Raji (cell line): ENCODE measurements around the gene IL36G.

Experiments used
- POLR2A ChIP-seq: IDR thresholded peaks from 2 replicates; pipeline ENCODE4 v1.6.1; 2011; ENCODE audit warnings: low read depth, low read length, control low read depth; ENCODE audit not compliant: insufficient read depth

The IL36G gene

DNA sequence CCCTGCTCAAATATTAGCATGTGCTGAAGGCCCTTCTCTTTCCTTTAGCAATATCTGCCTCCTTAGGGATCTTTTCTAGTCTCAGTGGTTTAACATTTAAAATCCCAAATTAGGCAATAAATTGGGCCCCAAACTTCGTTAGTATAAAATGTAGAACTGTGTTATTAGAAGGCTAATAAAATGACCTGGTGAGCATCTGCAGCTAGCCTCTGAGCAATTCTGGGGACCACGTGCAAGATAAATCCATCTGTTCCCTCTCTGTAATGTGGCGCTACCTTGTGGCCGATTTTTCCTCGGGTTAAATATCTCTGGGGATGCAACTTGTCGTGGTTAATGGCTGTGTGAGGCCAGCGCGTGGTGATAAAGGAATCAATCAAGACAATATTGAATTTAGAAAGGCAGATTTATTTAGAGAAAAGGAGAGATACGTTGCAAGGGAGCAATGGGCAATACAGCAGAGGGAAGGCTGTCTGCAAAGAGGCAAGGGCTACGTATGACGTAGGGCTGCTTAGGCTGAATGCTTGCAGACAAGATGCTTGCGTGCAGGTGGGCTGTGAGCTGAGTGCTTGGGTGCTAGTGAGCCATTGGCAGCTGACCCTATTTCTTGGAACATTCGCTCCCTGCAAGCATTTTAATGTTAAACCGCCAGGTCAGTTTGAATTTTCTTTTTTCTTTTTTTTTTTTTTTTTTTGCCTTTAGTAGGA is 18.5 kb upstream of the IL36G start:
- no peak for TF ChIP-seq POLR2A

DNA sequence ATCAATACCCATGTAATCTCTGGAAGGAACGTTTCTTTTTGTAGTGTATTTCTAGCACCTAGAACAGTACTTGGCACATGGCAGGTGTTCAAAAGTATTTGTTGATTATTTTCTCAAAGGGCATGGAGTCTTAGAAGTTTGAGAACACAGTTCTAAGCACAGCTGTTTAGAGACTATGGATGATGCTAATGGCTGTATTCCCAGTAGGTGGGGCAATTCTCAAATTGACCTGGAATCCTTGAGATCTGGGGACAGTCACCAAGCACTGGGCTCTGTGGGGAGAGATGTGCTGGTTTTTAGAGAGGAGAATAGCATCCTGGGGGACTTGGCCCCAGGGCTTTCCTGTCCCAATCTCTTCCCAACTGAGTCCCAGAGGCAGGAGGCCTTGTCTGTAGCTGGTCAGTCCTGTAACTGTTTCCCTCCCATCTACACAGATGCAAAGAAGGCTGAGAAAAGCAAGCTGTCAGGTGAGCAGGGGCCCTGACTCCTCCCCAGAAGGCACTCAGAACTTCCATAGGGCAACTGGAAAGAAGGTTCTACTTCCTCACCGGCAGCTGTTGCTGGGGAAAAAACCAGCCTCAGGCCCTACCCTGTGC is 17.5 kb upstream of the IL36G start:
- TF ChIP-seq POLR2A, result no peak

- no peak for TF ChIP-seq POLR2A
Measured at GRCh38 chr2:112962308-112963175, 15.3 kb upstream of the IL36G start.

- TF ChIP-seq POLR2A, result no peak
Measured at GRCh38 chr2:112967023-112967422, 10.8 kb upstream of the IL36G start.

DNA sequence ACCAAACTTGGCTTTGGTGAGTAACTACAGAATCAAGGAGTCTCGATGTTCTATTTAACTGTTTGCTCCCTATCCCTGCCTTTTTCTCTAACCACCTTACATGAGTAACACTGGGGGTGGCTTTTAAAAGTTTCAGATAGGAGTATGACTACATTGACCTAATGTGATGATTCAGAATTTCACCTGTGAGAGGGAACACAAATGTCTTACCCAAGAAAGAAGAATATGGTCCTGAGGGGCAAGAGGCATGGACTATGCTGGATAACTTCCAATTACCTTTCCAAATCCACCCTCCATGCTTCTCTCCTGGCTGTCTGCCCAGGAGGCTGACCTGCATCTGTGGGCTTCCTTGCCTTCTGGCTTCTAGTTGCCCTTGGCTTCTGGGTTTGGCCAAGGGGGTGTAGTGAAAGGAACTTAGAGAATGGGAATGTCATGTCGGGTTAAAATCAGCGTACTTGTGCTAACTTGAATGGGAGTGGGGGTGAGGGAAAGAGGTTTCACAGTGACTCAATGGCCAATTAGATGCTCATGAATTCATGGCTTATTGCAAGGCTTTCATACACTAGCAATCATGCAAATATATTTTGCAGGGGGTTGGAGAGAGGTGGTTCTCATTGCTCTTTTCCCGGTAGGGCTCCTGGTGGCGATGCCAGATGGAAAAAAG is 5.3 kb upstream of the IL36G start:
- no peak for TF ChIP-seq POLR2A

DNA sequence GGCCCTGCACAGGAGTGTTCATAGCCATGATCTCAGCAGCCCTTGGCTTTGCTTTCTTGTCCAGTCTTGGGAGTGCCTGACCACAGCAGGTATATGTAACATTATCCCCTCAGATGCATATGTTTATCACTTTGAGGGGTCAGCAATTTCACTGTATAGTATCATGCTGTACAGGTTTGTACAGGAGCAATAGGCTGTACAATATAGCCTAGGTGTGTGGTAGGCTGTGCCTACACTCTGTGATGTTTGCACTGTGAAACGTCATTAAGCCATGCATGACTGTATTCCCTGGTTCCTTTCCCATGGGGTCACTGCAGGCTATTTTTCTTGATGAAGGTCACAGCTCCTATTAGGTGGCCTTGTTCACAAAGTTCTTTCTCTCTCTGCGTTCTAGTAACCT is 4.7 kb upstream of the IL36G start:
- TF ChIP-seq POLR2A, result no peak

- no peak for TF ChIP-seq POLR2A
Measured at GRCh38 chr2:112979731-112980130, 1.9 kb downstream of the IL36G start.

DNA sequence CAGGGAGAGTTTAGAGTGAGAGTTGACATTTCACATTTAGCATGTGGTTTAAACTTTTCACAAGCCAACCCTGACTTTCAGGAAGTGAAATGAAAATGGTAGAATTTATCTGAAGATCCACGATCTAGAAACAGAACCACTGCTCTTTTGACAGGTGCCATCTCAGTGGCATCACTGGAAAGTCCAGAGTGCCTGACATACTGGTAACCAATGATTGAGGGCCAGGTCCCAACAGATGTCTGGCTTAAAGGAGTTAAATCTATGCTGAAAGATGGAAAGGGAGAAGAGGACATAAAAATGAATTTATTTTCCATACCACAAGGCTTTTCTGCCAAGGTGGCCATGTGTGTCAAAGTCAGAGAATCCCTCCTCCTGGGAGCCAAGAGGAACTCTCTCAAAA is 2.7 kb downstream of the IL36G start:
- no peak for TF ChIP-seq POLR2A

- TF ChIP-seq POLR2A, result no peak
Measured at GRCh38 chr2:112985090-112985489, 7.3 kb downstream of the IL36G start.

- TF ChIP-seq POLR2A, result no peak
Measured at GRCh38 chr2:112989611-112990010, 11.8 kb downstream of the IL36G start.

DNA sequence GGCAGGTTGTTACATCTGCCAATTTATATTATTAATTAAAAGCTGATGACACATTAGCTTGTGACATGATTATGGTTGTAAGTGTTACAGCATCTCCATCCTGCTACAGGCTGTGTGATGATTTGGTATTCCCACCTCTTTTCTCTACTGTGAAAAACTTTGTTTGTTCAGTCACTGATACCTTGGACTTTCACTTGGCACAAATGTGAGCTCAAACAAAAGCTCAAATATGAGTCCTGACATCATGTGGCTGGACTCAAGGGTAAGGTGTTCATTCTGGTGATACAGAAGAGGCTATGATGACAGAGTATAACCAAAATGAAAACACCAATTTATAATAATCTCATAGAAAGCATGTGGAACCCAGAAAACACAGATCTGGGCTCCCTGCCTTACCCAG is 16.0 kb downstream of the IL36G start:
- TF ChIP-seq POLR2A, result no peak

GRCh38 chr2:112994648-112995047 is 16.8 kb downstream of the IL36G start:
- no peak for TF ChIP-seq POLR2A

- TF ChIP-seq POLR2A, result no peak
Measured at GRCh38 chr2:112995346-112995920, 17.6 kb downstream of the IL36G start.

DNA sequence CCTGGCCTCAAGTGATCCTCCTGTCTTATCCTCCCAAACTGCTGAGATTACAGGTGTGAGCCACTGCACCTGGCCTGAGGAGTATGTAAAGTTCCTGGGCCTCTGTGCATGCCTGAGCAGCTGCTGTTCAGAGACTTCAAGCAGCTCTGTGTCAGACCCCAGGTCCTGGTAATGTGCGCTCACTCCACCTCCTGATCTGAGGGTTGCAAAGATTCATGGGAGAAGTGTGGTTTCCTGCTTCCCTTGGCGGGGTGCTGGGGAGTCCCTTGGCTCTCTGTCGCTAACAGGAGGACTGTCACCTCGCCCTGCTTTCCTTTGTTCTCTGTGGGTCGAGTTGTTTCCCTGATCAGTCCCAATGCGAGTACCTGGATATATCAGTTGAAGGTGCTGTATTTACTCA is 18.8 kb downstream of the IL36G start:
- no peak for TF ChIP-seq POLR2A

GRCh38 chr2:112997151-112997550 is 19.3 kb downstream of the IL36G start:
- no peak for TF ChIP-seq POLR2A
